BLaER1 treated with 17β-estradiol and CSF1 and Interleukin-3, amounts not matched to agents 10 nM and 100 nM (cell line): Measurements from ENCODE around the gene KLHDC1.
"Not testable (repeated sequence)": the region's sequence is repeated elsewhere in the genome, so short reads cannot be mapped to it uniquely, and the experiment has no call there.

Experiments used
- H3K27ac ChIP-seq, 11 experiments: shearing (Covaris generic); formaldehyde crosslinking; 2 replicates each; pipeline ENCODE4 v1.8.1; 2022
- H3K27me3 ChIP-seq, 11 experiments: shearing (Covaris generic); formaldehyde crosslinking; 2 replicates each; pipeline ENCODE4 v1.8.1; 2022
- H3K36me3 ChIP-seq, 11 experiments: shearing (Covaris generic); formaldehyde crosslinking; 2 replicates each; pipeline ENCODE4 v1.8.1; 2022
- H3K4me1 ChIP-seq, 10 experiments: shearing (Covaris generic); formaldehyde crosslinking; 2 replicates each; pipeline ENCODE4 v1.8.1; 2022
- H3K4me2 ChIP-seq, 11 experiments: shearing (Covaris generic); formaldehyde crosslinking; 2 replicates each; pipeline ENCODE4 v1.8.1; 2022
- H3K4me3 ChIP-seq, 10 experiments: shearing (Covaris generic); formaldehyde crosslinking; 2 replicates each; pipeline ENCODE4 v1.8.1; 2022
- H3K9ac ChIP-seq, 11 experiments: shearing (Covaris generic); formaldehyde crosslinking; 2 replicates each; pipeline ENCODE4 v1.8.1; 2022
- H3K9me3 ChIP-seq, 11 experiments: shearing (Covaris generic); formaldehyde crosslinking; replicated peaks in 1 of 11; 2 replicates each; pipeline ENCODE4 v1.8.1; 2022
- H4K20me1 ChIP-seq, 11 experiments: shearing (Covaris generic); formaldehyde crosslinking; 2 replicates each; pipeline ENCODE4 v1.8.1; 2022
- Cebpa-rat ChIP-seq, 11 experiments: shearing (Covaris generic); IDR thresholded peaks; 2 replicates each; pipeline ENCODE4 v1.8.1; 2022

The KLHDC1 gene

GRCh38 chr14:49769581-49770211 is 76.8 kb downstream of the KLHDC1 start:
- H3K27ac ChIP-seq: peak overlapping the region in 8 of 11 experiments; percentile 92 to 99 (median 98); a peak in 9 of 22 replicates

GRCh38 chr14:49770212-49770817 is 77.4 kb downstream of the KLHDC1 start:
- Histone ChIP-seq H3K4me1 (peaks cover 29 to 40% (median 34%) of the 10 kb centered on the region in 10 experiments), H3K9ac (peak overlapping the region in 6 of 11 experiments; percentile 2 to 95 (median 61); a peak in 7 of 22 replicates), H3K4me3 (no peak overlapping the region), H3K27ac (peak overlapping the region in 3 of 11 experiments; percentile 18 to 98 (median 98); a peak in 2 of 22 replicates), H3K9me3 (no peaks in the 10 kb centered on the region), H3K36me3 (peaks cover 12 to 37% (median 24%) of the 10 kb centered on the region in 11 experiments; a peak in 21 of 22 replicates), H3K4me2 (peak overlapping the region; percentile 79 to 98 (median 92)), H3K27me3 (no peaks in the 10 kb centered on the region), H4K20me1 (peaks cover 0 to 18% (median 8%) of the 10 kb centered on the region in 11 experiments; a peak in 10 of 22 replicates)
- no peak for TF ChIP-seq Cebpa-rat (IDR thresholded peaks at IDR 0.05)

More at GRCh38 chr14:49769581-49770211, 76.8 kb downstream of the KLHDC1 start:
- Histone ChIP-seq H4K20me1 (peaks cover 0 to 18% (median 8%) of the 10 kb centered on the region in 11 experiments; a peak in 10 of 22 replicates), H3K4me3 (peak overlapping the region; percentile 78 to 98 (median 90); a peak in 17 of 20 replicates), H3K36me3 (peaks cover 6 to 31% (median 17%) of the 10 kb centered on the region in 11 experiments; a peak in 20 of 22 replicates), H3K4me1 (peaks cover 29 to 40% (median 34%) of the 10 kb centered on the region in 10 experiments), H3K27me3 (no peaks in the 10 kb centered on the region), H3K4me2 (peak overlapping the region; percentile 79 to 98 (median 92)), H3K9ac (peak overlapping the region; percentile 93 to 99 (median 97); a peak in 19 of 22 replicates), H3K9me3 (no peaks in the 10 kb centered on the region)
- TF ChIP-seq Cebpa-rat (IDR thresholded peaks at IDR 0.05): no peak

DNA sequence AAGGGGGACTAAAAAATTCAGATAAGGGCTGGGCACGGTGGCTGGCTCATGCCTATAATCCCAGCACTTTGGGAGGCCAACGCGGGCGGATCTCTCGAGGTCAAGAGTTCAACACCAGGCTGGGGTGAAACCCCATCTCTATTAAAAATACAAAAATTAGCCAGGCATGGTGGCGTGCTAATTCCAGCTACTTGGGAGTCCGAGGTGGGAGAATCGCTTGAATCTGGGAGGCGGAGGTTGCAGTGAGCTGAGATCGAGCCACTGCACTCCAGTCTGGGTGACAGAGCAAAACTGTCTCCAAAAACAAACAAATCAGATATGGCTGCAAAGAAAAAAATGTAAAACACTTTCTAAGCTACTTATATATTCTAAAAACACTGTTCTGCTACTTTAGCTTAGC is 78.8 kb downstream of the KLHDC1 start:
- not testable (repeated sequence) for H3K27ac ChIP-seq, H3K4me2 ChIP-seq, H3K4me3 ChIP-seq, H3K27me3 ChIP-seq, H3K9ac ChIP-seq, H3K9me3 ChIP-seq
- H3K4me1 ChIP-seq: peaks cover 27 to 37% (median 31%) of the 10 kb centered on the region in 10 experiments
- H4K20me1 ChIP-seq: peaks cover 0 to 18% (median 8%) of the 10 kb centered on the region in 11 experiments; a peak in 10 of 22 replicates
- H3K36me3 ChIP-seq: peaks cover 26 to 51% (median 37%) of the 10 kb centered on the region in 11 experiments

DNA sequence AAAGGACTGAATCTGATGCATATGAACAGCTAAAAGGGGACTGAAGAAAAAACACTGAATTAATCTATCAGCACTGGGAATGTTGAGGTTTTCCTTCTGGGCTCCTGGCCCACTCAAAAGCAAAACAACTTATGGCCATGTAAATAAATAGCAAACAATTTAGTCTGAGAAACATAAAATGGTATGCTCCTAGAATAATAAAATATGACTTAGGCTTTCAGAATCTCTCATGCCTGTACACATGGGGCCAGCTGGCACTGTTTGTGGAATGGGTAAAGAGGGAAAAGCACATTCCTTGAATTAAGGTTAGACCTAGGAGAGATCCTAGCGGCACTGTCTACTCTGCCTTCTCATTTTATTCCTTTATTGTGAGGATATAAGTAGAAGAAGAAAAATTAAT is 81.2 kb downstream of the KLHDC1 start:
- Histone ChIP-seq H4K20me1 (peaks cover 0 to 18% (median 8%) of the 10 kb centered on the region in 11 experiments; a peak in 10 of 22 replicates), H3K4me2 (no peak overlapping the region), H3K4me1 (peaks cover 20 to 29% (median 22%) of the 10 kb centered on the region in 10 experiments), H3K27ac (peak overlapping the region in 3 of 11 experiments; percentile 4 to 34 (median 28); a peak in 2 of 22 replicates), H3K27me3 (no peaks in the 10 kb centered on the region), H3K9me3 (no peaks in the 10 kb centered on the region), H3K4me3 (no peak overlapping the region), H3K9ac (no peak overlapping the region), H3K36me3 (peaks cover 47 to 75% (median 57%) of the 10 kb centered on the region in 11 experiments)
- TF ChIP-seq Cebpa-rat (IDR thresholded peaks at IDR 0.05): no peak

DNA sequence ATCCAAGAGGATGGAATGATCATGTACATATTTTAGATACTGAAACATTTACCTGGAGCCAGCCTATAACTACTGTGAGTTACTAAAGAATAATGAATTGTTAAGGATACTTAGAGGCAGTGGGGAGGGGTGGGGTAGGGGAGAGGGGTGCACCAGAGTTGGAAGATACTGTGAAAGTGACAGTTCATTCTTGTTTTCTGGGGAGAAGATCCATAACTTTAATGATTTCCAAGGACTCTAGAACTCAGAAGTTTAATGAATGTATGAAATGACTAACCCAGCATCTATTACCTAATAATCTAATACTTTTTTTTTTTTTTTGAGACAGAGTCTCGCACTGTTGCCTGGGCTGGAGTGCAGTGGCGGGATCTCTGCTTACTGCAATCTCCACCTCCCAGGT is 85.5 kb downstream of the KLHDC1 start:
- no peak overlapping the region for H3K4me3 ChIP-seq
- TF ChIP-seq Cebpa-rat (IDR thresholded peaks at IDR 0.05): no peak
- H3K4me1 ChIP-seq: peaks cover 0 to 7% (median 0%) of the 10 kb centered on the region in 10 experiments; a peak in 1 of 20 replicates
- H3K36me3 ChIP-seq: peaks cover 89 to 100% (median 95%) of the 10 kb centered on the region in 11 experiments
- H4K20me1 ChIP-seq: peaks cover 0 to 28% (median 6%) of the 10 kb centered on the region in 11 experiments; a peak in 7 of 22 replicates
- H3K4me2 ChIP-seq: no peak overlapping the region
- no peaks in the 10 kb centered on the region for H3K9me3 ChIP-seq
- no peak overlapping the region for H3K9ac ChIP-seq
- H3K27me3 ChIP-seq: no peaks in the 10 kb centered on the region
- no peak overlapping the region for H3K27ac ChIP-seq

GRCh38 chr14:49781040-49781439 is 88.1 kb downstream of the KLHDC1 start:
- not testable (repeated sequence) for H3K9ac ChIP-seq, H3K4me3 ChIP-seq, H3K4me2 ChIP-seq, H3K4me1 ChIP-seq, H3K27ac ChIP-seq, H3K27me3 ChIP-seq, H3K9me3 ChIP-seq
- Histone ChIP-seq H3K36me3 (peaks cover 90 to 100% (median 96%) of the 10 kb centered on the region in 11 experiments), H4K20me1 (peaks cover 0 to 31% (median 6%) of the 10 kb centered on the region in 11 experiments; a peak in 7 of 22 replicates)

DNA sequence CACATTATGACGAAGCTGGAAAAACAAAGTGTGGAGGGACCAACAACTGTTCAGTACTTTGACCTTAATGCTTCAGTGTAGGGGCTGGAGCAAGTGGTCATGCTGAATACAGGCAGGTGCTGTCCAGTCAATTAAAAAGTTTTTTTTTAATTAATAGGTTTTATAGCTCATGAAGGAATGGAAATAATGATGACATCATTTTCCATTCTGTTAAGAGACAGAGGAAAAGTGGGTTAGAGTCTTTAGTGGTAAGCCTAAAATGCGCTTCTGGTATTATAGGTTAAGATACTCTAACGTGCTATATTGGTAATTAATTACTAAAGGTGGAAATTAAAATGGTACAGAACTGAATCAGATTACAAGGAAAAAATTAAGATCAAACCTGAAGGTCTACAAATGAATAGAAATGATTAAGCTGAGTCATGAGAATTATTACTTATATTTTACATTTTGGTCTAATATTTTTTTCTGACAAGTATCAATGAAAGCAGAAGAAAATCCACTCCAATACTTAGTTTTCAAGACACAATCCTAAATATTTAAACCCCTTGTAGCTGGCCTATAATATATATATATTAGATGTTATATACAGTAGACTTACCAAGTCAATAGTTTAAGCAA is 90.6 kb downstream of the KLHDC1 start:
- TF ChIP-seq Cebpa-rat (IDR thresholded peaks at IDR 0.05): no peak
- H3K9me3 ChIP-seq: no peaks in the 10 kb centered on the region
- H3K27me3 ChIP-seq: no peaks in the 10 kb centered on the region
- no peak overlapping the region for H3K27ac ChIP-seq
- no peaks in the 10 kb centered on the region for H3K4me1 ChIP-seq
- H3K4me2 ChIP-seq: no peak overlapping the region
- no peak overlapping the region for H3K9ac ChIP-seq
- peaks cover 0 to 49% (median 6%) of the 10 kb centered on the region in 11 experiments; a peak in 9 of 22 replicates for H4K20me1 ChIP-seq
- H3K36me3 ChIP-seq: peaks cover 95 to 100% (median 98%) of the 10 kb centered on the region in 11 experiments
- H3K4me3 ChIP-seq: no peak overlapping the region

- peaks cover 95 to 100% (median 98%) of the 10 kb centered on the region in 11 experiments for H3K36me3 ChIP-seq
- no peak overlapping the region for H3K4me2 ChIP-seq
- H3K27me3 ChIP-seq: no peaks in the 10 kb centered on the region
- no peak overlapping the region for H3K9ac ChIP-seq
- H3K27ac ChIP-seq: no peak overlapping the region
- H3K9me3 ChIP-seq: no peaks in the 10 kb centered on the region
- no peaks in the 10 kb centered on the region for H3K4me1 ChIP-seq
- H4K20me1 ChIP-seq: peaks cover 0 to 53% (median 12%) of the 10 kb centered on the region in 11 experiments; a peak in 12 of 22 replicates
- no peak overlapping the region for H3K4me3 ChIP-seq
- TF ChIP-seq Cebpa-rat (IDR thresholded peaks at IDR 0.05): no peak
Measured at GRCh38 chr14:49786315-49786714, 93.4 kb downstream of the KLHDC1 start.

GRCh38 chr14:49792618-49793017 is 99.7 kb downstream of the KLHDC1 start:
- no peak overlapping the region for H3K27ac ChIP-seq
- no peaks in the 10 kb centered on the region for H3K27me3 ChIP-seq
- peaks cover 0 to 37% (median 8%) of the 10 kb centered on the region in 11 experiments; a peak in 14 of 22 replicates for H4K20me1 ChIP-seq
- H3K4me3 ChIP-seq: no peak overlapping the region
- no peak overlapping the region for H3K4me2 ChIP-seq
- H3K9ac ChIP-seq: no peak overlapping the region
- TF ChIP-seq Cebpa-rat (IDR thresholded peaks at IDR 0.05): no peak
- H3K4me1 ChIP-seq: peaks cover 0 to 4% (median 0%) of the 10 kb centered on the region in 10 experiments; a peak in 1 of 20 replicates
- H3K9me3 ChIP-seq: no peaks in the 10 kb centered on the region
- peaks cover 98 to 100% (median 99%) of the 10 kb centered on the region in 11 experiments for H3K36me3 ChIP-seq
